D721Med (cell line): ENCODE results near the gene NUTM1.
A peak's percentile ranks its signal among the peaks of the same experiment; 100 is the strongest.

Source experiments
- DNase-seq: peaks from one replicate; pipeline ENCODE4 v3.0.0; 2011; ENCODE audit warnings: low spot score; ENCODE audit not compliant: insufficient read length
- FAIRE-seq: peaks from 2 replicates; lab custom pipeline; 2011; peaks lifted over from hg19 to GRCh38; lab: Jason Lieb, UNC
- TF ChIP-seq, protein P1 (sequence below): IDR thresholded peaks from 2 replicates; pipeline ENCODE4 v1.5.1; 2012; ENCODE audit warnings: mild to moderate bottlenecking, control low read depth; ENCODE audit not compliant: insufficient read depth; ENCODE audit errors: missing control alignments

NUTM1 gene

DNA sequence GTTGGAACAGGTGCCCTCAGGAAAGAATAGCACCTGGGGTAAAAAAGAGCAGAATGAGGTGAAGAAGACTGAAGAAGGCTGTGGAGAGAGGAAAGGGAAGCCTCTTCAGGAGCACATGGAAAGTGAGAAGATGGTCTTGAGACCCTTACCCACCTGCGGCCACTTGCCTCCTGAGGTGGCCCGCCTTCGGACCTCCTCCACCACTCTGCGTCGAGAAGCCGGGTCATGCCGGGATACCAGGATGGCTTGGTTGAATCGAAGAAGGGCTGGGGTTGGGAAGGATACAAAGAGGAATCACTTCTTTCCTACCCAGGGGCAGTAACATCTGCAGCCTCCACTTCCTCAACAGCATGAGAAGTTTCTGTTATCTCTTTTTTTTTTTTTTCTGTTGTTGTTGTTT, 20.9 kb downstream of the NUTM1 start:
- FAIRE-seq: no peak

DNA sequence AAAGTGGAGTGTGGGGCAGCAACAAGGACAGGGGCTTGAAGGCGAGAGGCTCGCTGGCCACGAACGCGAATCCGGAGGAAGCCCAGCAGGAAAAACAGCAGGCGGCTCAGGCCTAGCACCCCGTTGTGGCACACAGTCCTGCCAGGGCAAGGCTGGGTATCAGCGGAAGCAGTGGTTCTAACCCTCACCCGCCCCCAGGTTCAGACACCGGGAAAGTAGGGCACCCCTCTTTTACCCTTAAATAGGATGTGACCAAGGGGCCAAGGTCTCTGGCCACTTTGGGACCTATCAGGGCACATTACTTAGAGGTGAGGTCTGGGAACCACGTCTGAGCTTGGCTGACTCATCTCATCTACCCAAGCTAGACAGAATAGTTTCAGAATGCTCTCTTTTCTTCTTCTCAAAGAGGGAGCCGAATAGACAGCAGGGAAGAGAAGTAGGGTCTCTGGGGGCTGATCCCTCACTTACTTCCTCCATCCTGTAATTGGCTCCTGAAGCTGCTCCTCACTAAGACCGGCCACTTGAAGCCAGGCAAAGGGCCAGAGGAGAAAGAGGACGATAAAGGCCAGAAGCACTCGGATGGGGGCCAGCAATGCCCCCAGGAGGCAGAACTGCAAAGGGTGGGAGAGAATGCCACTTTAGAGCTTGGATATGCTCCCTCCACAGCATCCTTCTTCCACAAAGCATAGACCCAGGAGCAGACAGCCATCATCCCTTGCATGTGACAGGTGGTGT, 22.1 kb downstream of the NUTM1 start:
- TF ChIP-seq, protein P1, sequence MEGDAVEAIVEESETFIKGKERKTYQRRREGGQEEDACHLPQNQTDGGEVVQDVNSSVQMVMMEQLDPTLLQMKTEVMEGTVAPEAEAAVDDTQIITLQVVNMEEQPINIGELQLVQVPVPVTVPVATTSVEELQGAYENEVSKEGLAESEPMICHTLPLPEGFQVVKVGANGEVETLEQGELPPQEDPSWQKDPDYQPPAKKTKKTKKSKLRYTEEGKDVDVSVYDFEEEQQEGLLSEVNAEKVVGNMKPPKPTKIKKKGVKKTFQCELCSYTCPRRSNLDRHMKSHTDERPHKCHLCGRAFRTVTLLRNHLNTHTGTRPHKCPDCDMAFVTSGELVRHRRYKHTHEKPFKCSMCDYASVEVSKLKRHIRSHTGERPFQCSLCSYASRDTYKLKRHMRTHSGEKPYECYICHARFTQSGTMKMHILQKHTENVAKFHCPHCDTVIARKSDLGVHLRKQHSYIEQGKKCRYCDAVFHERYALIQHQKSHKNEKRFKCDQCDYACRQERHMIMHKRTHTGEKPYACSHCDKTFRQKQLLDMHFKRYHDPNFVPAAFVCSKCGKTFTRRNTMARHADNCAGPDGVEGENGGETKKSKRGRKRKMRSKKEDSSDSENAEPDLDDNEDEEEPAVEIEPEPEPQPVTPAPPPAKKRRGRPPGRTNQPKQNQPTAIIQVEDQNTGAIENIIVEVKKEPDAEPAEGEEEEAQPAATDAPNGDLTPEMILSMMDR: no peak
- no peak for DNase-seq
- no peak for FAIRE-seq

More for the DNA sequence above, 20.9 kb downstream of the NUTM1 start:
- TF ChIP-seq, protein P1: no peak
- no peak for DNase-seq

DNA sequence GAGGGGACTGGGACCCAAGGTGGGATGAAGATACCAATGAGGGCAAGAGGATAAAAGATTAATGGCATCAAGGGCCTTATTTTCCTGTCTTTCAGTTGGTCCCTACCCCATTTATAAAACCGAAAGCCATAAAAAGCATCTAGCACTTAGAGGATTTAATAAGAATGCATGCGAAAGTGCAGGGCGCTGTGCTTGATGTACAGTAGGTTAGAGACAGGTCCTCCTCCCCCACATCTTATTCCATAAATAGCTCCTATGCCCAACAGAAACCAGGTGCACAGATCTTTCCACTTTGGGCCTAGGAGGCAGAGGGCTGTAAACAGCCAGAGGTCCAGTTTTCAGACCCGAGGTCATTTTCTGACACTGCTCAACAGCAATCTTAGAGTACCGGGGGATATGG, 22.7 kb downstream of the NUTM1 start:
- TF ChIP-seq, protein P1: no peak
- FAIRE-seq (no peak), DNase-seq (no peak)

DNA sequence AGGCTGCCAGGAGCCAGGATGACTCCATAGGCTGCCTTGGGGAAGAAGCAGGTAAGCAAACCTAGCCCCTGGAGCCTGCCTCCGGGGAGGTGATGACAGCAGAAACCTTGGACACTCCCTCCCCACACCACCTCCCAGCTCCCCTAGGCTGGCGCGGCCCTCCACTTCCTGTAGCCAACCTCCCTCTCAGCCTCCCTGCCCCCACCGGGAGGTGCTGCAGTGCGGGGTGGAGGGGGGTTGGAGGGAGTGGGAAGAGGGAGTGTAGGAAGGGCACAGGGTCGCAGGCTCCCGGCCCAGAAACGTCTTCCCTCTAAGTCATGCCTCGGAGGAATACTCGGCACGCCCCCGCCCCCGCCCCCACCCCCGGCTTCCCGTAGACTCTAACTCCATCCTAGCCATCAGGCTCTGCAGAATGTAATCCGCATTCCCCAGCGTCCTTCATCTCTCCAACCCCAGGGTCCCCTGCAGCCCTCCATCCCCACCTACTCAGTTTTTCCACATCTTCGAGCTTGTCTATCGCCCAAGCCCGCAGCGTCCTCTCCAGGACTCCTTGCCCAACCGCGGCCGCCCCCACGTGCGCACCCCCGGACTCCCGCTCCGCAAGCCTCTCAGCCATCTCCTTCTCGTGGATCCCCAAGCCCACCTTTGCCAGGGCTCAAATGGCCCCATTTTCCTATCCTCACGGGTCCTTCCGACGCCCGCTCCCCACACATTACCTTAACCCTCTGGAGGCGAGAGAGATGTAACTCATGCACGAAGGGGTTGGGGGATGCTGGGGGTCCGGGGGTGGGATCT, 23.4 kb downstream of the NUTM1 start:
- no peak for DNase-seq
- TF ChIP-seq, protein P1: no peak
- FAIRE-seq: no peak

DNA sequence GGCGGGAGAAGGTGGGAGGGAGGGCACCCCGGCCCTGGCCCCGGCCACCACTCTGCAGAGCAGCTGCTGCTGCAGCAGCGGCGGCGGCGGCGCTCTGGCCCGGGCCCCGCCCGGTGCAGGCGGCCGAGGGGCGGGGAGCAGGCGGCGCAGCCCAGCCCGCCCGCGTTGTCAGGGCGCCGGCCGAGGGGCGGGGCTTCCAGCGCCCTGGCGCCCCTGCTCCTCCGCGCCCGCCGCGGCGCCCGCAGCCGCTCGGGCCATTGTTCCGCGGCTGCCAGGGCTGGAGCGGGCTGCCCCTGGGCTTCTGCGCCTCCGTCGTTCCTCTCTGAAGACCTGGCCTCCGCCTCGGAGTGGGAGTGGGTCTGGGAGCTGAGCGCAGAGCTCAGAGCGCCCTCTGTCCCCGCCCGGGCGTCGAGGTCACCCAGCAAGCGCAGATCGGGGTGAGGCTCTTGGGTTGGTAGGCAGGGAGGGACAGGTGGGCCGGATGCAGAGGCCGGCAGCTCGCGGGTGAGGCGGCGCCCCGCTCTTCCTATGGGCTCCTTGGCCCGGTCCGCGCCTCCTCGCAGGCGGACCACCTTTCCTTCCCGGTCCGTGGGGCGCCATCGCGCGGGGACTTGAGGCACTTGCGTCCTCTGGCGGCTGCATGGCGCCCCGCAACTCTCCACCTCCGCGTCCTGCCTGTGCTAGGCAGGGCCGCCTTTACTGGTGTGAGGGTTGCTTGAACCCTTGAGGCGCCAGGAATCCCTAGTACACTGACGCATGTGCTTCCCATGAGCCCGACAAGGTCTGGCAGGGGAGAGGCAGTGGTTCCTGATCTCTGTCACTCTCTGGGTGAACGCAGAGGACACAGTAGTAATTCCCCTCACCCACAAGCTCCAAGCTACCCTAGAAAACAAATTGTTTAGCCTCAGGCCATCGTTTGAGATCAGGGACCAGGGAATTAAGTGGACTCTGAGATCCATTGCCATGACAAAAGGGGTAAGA, 24.3 kb downstream of the NUTM1 start, which contains the start of gene LPCAT4:
Gene LPCAT4, minus strand, starts transcription at position 96 of the 981 bp plus-strand sequence. CDS start 96 bp downstream, outside the sequence.
- peak; percentile 88 for DNase-seq
- FAIRE-seq: no peak
- TF ChIP-seq, protein P1: peak; percentile 82

DNA sequence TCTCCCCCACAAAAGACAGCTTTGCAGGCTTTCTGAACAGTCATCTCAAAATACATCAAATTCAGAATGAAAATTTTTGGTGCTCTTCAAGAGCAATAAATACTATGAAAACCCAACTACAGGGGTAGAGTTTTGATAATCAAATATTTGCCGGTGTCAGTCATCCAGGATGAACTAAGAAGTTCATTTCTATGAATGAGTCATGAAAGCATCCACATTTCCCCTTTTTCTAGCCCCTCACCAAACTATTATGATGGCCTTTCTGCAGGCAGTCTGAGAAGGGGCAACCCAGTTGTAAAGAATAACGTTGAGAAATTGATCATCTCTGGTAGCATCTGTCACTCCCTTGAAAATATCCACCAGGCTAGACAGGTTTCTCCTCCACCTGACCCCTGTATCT, 27.0 kb downstream of the NUTM1 start:
- DNase-seq (no peak), FAIRE-seq (no peak)
- TF ChIP-seq, protein P1: no peak
